ENCODE results near the gene KRTCAP2.
A peak's percentile ranks its signal among the peaks of the same experiment; 100 is the strongest.
"Not testable (repeated sequence)": the region's sequence is repeated elsewhere in the genome, so short reads cannot be mapped to it uniquely, and the experiment has no call there.

The KRTCAP2 gene

DNA sequence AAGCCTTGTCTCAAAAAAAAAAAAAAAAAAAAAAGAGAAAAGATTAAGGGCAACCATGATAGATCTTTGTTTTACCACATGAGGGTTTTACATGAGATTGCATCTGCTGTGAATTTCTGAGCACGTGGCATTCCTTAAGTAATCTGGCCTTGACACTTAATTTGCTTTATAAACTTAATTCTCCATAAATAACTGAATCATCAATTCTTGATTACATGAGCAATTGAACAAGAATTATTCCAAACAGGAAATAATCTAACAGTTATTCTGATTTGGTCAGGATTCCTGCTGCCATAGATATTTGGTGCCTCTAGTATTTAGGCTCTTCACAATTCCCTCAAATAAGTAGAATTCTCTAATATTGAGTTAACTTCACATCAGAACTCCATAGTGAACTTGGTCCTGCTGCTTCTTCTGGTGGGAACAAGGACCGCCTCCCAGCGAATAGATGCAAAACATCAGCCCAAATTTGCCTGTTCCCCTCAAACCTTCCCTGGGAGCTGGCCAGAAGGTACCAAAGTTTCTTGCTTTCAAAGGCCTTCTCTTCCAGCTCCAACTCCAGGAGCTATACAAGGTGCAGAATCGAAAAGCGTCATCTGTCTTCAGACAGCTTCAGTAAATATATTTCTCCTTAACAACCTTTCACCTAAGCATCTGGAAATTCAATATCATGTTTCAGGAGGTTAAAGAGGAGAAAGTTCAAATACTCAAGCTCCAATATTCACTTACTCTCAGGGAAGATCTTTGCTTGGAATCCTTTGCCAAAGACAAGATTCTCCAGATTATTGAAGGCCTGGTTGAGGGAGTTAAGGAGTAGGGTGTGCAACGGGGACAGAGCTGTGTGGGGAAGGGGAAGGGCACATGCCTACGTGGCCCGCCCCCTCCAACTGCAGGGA lies 1.0 kb downstream of the KRTCAP2 start:
- peak overlapping the region; percentile 97 for H3K27ac ChIP-seq (ENCODE audit: low read length)
- H3K9me3 ChIP-seq (ENCODE audit: control insufficient read depth in 1 of 2, low read length in 2 of 2) = no peaks in the 10 kb centered on the region
- H3K4me3 ChIP-seq (ENCODE audit: low read depth in 1 of 2, low read length in 2 of 2) = peak overlapping the region; percentile 77 to 80
- peaks cover 5 to 37% of the 10 kb centered on the region in 2 donors for H3K4me1 ChIP-seq (ENCODE audit: control insufficient read depth in 1 of 2, insufficient read depth in 2 of 2, low read length in 2 of 2)
- peaks cover 17 to 26% of the 10 kb centered on the region in 2 donors for H3K36me3 ChIP-seq (ENCODE audit: control insufficient read depth in 1 of 2, insufficient read depth in 2 of 2, low read length in 2 of 2)
- H3K27me3 ChIP-seq (ENCODE audit: low read depth, low read length) = peaks cover 11% of the 10 kb centered on the region

DNA sequence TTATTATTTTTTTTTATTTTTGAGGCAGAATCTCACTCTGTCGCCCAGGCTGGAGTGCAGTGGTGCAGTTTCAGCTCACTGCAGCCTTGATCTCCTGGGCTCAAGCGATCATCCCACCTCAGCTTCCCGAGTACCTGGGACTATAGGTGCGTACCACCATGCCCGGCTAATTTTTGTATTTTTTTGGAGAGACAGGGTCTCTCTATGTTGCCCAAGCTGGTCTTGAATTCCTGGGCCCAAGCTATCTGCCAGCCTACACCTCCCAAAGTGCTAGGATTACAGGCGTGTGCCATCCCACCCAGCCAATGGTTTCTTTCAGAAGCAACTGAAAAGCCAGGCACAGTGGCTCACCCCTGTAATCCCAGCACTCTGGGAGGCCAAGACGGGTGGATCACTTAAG lies 2.3 kb downstream of the KRTCAP2 start:
- peaks cover 5 to 41% of the 10 kb centered on the region in 2 donors for H3K4me1 ChIP-seq (ENCODE audit: control insufficient read depth in 1 of 2, insufficient read depth in 2 of 2, low read length in 2 of 2)
- H3K4me3 ChIP-seq (ENCODE audit: low read depth in 1 of 2, low read length in 2 of 2) = no peak overlapping the region
- H3K27ac ChIP-seq (ENCODE audit: low read length) = no peak overlapping the region
- peaks cover 11% of the 10 kb centered on the region for H3K27me3 ChIP-seq (ENCODE audit: low read depth, low read length)
- H3K9me3 ChIP-seq (ENCODE audit: control insufficient read depth in 1 of 2, low read length in 2 of 2) = no peaks in the 10 kb centered on the region
- H3K36me3 ChIP-seq (ENCODE audit: control insufficient read depth in 1 of 2, insufficient read depth in 2 of 2, low read length in 2 of 2) = peaks cover 17 to 26% of the 10 kb centered on the region in 2 donors

DNA sequence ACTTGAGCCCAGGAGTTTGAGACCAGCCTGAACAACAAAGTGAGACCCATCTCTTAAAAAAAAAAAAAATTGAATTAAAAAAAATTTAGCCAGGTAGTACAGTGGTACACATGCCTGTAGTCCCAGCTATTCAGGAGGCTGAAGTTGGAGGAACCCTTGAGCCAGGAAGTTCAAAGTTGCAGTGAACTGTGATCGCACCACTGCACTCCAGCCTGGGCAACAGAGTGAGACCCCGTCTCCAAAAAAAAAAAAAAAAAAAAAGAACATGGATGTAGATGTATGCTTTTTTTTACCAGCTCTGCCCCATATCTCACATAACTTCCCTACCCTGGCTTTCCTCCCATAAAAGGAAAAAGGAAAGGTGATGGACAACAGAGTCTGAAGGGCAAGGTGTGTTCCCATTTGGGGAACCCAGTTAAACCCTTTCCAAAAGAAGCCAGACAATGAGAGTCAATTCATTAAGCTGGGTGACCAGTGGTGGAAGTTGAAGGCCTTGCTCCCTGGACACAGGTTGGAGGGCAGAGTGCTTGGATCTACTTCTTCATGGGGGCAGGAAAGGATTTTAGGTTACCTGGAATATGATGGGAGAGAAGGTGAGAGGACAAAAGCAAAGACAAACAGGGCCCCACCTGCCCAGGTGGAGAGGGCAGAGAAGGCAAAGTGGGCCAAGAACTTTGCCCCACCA lies 2.9 kb downstream of the KRTCAP2 start:
- Histone ChIP-seq H3K4me1 (ENCODE audit: control insufficient read depth in 1 of 2, insufficient read depth in 2 of 2, low read length in 2 of 2) (peaks cover 5 to 41% of the 10 kb centered on the region in 2 donors), H3K36me3 (ENCODE audit: control insufficient read depth in 1 of 2, insufficient read depth in 2 of 2, low read length in 2 of 2) (peaks cover 17 to 26% of the 10 kb centered on the region in 2 donors), H3K4me3 (ENCODE audit: low read depth in 1 of 2, low read length in 2 of 2) (no peak overlapping the region), H3K27me3 (ENCODE audit: low read depth, low read length) (peaks cover 11% of the 10 kb centered on the region), H3K27ac (ENCODE audit: low read length) (no peak overlapping the region), H3K9me3 (ENCODE audit: control insufficient read depth in 1 of 2, low read length in 2 of 2) (no peaks in the 10 kb centered on the region)

GRCh38 chr1:155169541-155169940 lies 3.6 kb downstream of the KRTCAP2 start:
- H3K4me3 ChIP-seq (ENCODE audit: low read depth in 1 of 2, low read length in 2 of 2) = no peak overlapping the region
- peaks cover 5 to 40% of the 10 kb centered on the region in 2 donors for H3K4me1 ChIP-seq (ENCODE audit: control insufficient read depth in 1 of 2, insufficient read depth in 2 of 2, low read length in 2 of 2)
- no peak overlapping the region for H3K27ac ChIP-seq (ENCODE audit: low read length)
- peaks cover 5% of the 10 kb centered on the region for H3K27me3 ChIP-seq (ENCODE audit: low read depth, low read length)
- H3K9me3 ChIP-seq (ENCODE audit: control insufficient read depth in 1 of 2, low read length in 2 of 2) = no peaks in the 10 kb centered on the region
- H3K36me3 ChIP-seq (ENCODE audit: control insufficient read depth in 1 of 2, insufficient read depth in 2 of 2, low read length in 2 of 2) = peaks cover 17 to 26% of the 10 kb centered on the region in 2 donors

GRCh38 chr1:155168456-155169210 lies 4.5 kb downstream of the KRTCAP2 start:
- Histone ChIP-seq H3K36me3 (ENCODE audit: control insufficient read depth in 1 of 2, insufficient read depth in 2 of 2, low read length in 2 of 2) (peaks cover 17 to 26% of the 10 kb centered on the region in 2 donors), H3K4me3 (ENCODE audit: low read depth in 1 of 2, low read length in 2 of 2) (no peak overlapping the region), H3K27ac (ENCODE audit: low read length) (no peak overlapping the region), H3K9me3 (ENCODE audit: control insufficient read depth in 1 of 2, low read length in 2 of 2) (no peaks in the 10 kb centered on the region), H3K27me3 (ENCODE audit: low read depth, low read length) (no peaks in the 10 kb centered on the region), H3K4me1 (ENCODE audit: control insufficient read depth in 1 of 2, insufficient read depth in 2 of 2, low read length in 2 of 2) (peaks cover 5 to 31% of the 10 kb centered on the region in 2 donors)

- not testable (repeated sequence) for H3K27me3 ChIP-seq (ENCODE audit: low read depth, low read length); H3K9me3 ChIP-seq (ENCODE audit: control insufficient read depth in 1 of 2, low read length in 2 of 2); H3K27ac ChIP-seq (ENCODE audit: low read length); H3K4me3 ChIP-seq (ENCODE audit: low read depth in 1 of 2, low read length in 2 of 2)
- Histone ChIP-seq H3K36me3 (ENCODE audit: control insufficient read depth in 1 of 2, insufficient read depth in 2 of 2, low read length in 2 of 2) (peaks cover 17 to 26% of the 10 kb centered on the region in 2 donors), H3K4me1 (ENCODE audit: control insufficient read depth in 1 of 2, insufficient read depth in 2 of 2, low read length in 2 of 2) (peaks cover 5 to 27% of the 10 kb centered on the region in 2 donors)
Observed at GRCh38 chr1:155168105-155168445, 5.0 kb downstream of the KRTCAP2 start.

- Histone ChIP-seq H3K4me1 (ENCODE audit: control insufficient read depth in 1 of 2, insufficient read depth in 2 of 2, low read length in 2 of 2) (peaks cover 5 to 24% of the 10 kb centered on the region in 2 donors), H3K27me3 (ENCODE audit: low read depth, low read length) (no peaks in the 10 kb centered on the region), H3K27ac (ENCODE audit: low read length) (no peak overlapping the region), H3K9me3 (ENCODE audit: control insufficient read depth in 1 of 2, low read length in 2 of 2) (no peaks in the 10 kb centered on the region), H3K36me3 (ENCODE audit: control insufficient read depth in 1 of 2, insufficient read depth in 2 of 2, low read length in 2 of 2) (peaks cover 17 to 26% of the 10 kb centered on the region in 2 donors), H3K4me3 (ENCODE audit: low read depth in 1 of 2, low read length in 2 of 2) (peak overlapping the region; percentile 31 to 40)
Observed at GRCh38 chr1:155167166-155168104, 5.7 kb downstream of the KRTCAP2 start.

DNA sequence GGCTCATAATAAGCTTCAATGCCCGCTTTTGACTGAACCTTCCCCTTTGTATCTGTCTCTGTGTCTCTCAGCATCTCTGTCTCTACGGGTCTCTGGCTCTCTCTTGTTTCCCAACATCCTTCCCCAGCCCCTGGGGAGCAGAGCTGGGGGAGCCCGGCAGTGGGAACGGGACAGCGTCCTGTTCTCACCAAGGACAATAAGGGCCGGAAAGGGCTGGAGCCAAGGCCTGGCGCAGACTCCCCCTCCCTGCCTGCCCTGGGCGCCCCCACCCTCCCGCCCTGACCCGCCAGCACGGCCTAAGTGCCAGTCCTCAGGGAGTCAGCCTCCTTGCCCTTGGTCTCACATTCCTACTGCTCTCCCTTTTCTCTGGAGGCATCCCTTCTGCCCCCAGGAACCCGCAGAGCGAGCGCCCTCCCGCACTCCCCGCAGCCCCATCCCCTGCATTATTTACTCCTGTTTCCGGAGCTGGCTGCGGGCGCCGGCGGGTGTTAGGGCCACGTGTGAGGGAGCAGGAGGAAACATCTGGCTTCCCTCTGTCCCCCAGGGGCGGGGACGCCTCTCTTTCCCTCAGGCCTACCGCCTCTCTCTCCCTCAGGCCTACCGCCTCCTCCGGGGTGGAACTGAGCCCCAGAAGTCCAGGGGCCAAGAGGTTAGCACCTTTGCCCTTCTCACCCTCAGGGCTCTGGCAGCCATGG lies 6.5 kb downstream of the KRTCAP2 start:
- Histone ChIP-seq H3K4me1 (ENCODE audit: control insufficient read depth in 1 of 2, insufficient read depth in 2 of 2, low read length in 2 of 2) (peaks cover 5 to 16% of the 10 kb centered on the region in 2 donors), H3K4me3 (ENCODE audit: low read depth in 1 of 2, low read length in 2 of 2) (peak overlapping the region in 1 of 2 donors; percentile 40), H3K27ac (ENCODE audit: low read length) (no peak overlapping the region)

GRCh38 chr1:155166051-155166470 lies 7.0 kb downstream of the KRTCAP2 start:
- Histone ChIP-seq H3K4me1 (ENCODE audit: control insufficient read depth in 1 of 2, insufficient read depth in 2 of 2, low read length in 2 of 2) (peaks cover 5 to 15% of the 10 kb centered on the region in 2 donors), H3K9me3 (ENCODE audit: control insufficient read depth in 1 of 2, low read length in 2 of 2) (no peaks in the 10 kb centered on the region), H3K27ac (ENCODE audit: low read length) (no peak overlapping the region), H3K4me3 (ENCODE audit: low read depth in 1 of 2, low read length in 2 of 2) (no peak overlapping the region), H3K27me3 (ENCODE audit: low read depth, low read length) (no peaks in the 10 kb centered on the region), H3K36me3 (ENCODE audit: control insufficient read depth in 1 of 2, insufficient read depth in 2 of 2, low read length in 2 of 2) (peaks cover 17 to 24% of the 10 kb centered on the region in 2 donors)

More for the DNA sequence above, 6.5 kb downstream of the KRTCAP2 start:
- peaks cover 17 to 26% of the 10 kb centered on the region in 2 donors for H3K36me3 ChIP-seq (ENCODE audit: control insufficient read depth in 1 of 2, insufficient read depth in 2 of 2, low read length in 2 of 2)
- H3K9me3 ChIP-seq (ENCODE audit: control insufficient read depth in 1 of 2, low read length in 2 of 2) = no peaks in the 10 kb centered on the region
- H3K27me3 ChIP-seq (ENCODE audit: low read depth, low read length) = no peaks in the 10 kb centered on the region

DNA sequence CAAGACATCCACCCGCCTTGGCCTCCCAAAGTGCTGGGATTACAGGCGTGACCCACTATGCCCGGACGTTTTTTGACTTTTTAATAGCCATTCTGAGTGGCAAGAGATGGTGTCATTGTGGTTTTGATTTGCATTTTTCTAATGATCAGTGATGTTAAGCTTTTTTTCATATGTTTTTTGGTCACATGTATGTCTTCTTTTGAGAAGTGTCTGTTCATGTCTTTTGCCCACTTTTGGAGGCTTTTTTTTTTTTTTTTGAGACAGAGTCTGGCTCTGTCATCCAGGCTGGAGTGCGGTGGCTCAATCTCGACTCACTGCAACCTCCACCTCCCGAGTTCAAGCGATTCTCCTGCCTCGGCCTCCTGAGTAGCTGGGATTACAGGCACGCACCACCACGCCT lies 8.5 kb downstream of the KRTCAP2 start:
- H3K27ac ChIP-seq (ENCODE audit: low read length); H3K9me3 ChIP-seq (ENCODE audit: control insufficient read depth in 1 of 2, low read length in 2 of 2); H3K27me3 ChIP-seq (ENCODE audit: low read depth, low read length); H3K4me3 ChIP-seq (ENCODE audit: low read depth in 1 of 2, low read length in 2 of 2): not testable (repeated sequence)
- Histone ChIP-seq H3K36me3 (ENCODE audit: control insufficient read depth in 1 of 2, insufficient read depth in 2 of 2, low read length in 2 of 2) (peaks cover 10 to 12% of the 10 kb centered on the region in 2 donors), H3K4me1 (ENCODE audit: control insufficient read depth in 1 of 2, insufficient read depth in 2 of 2, low read length in 2 of 2) (peaks cover 5 to 15% of the 10 kb centered on the region in 2 donors)

Measured in muscle layer of duodenum (tissue), 2 donors.